Loucy (cell line): ENCODE measurements around the gene ASH1L.

Experiments used
- CTCF ChIP-seq: fragments of 200-600 bp; sonication (generic); conservative IDR thresholded peaks from 2 replicates; pipeline ENCODE4 v1.5.1; 2014; ENCODE audit warnings: mild to moderate bottlenecking, antibody characterized with exemption, low read length
- EZH2phosphoT487 ChIP-seq: fragments of 200-600 bp; IDR thresholded peaks from 2 replicates; pipeline ENCODE4 v1.6.1; 2018; ENCODE audit warnings: antibody characterized with exemption, mild to moderate bottlenecking, moderate library complexity, borderline replicate concordance

- TF ChIP-seq CTCF: no peak
- TF ChIP-seq EZH2phosphoT487: no peak
Measured at GRCh38 chr1:155294520-155295182, 268.0 kb downstream of the ASH1L start.
